ENCODE results near the gene BCL2A1.
"Not testable (repeated sequence)": the region's sequence is repeated elsewhere in the genome, so short reads cannot be mapped to it uniquely, and the experiment has no call there.

The BCL2A1 gene

GRCh38 chr15:79988448-79989117 lies 17.6 kb upstream of the BCL2A1 start:
- DNase-seq = no peak

- no peak for DNase-seq
Measured at GRCh38 chr15:79987969-79988368, 17.0 kb upstream of the BCL2A1 start.

- DNase-seq = no peak
Measured at GRCh38 chr15:79987569-79987955, 16.6 kb upstream of the BCL2A1 start.

GRCh38 chr15:79981831-79982455 lies 10.9 kb upstream of the BCL2A1 start:
- peak; percentile 84 to 93 for DNase-seq

- peak; percentile 97 to 100 for DNase-seq
Measured at GRCh38 chr15:79978655-79979514, 7.9 kb upstream of the BCL2A1 start.

GRCh38 chr15:79978260-79978654 lies 7.3 kb upstream of the BCL2A1 start:
- DNase-seq = no peak

- DNase-seq = peak; percentile 94 to 98
Measured at GRCh38 chr15:79977431-79978054, 6.5 kb upstream of the BCL2A1 start.

GRCh38 chr15:79973456-79974195 lies 2.6 kb upstream of the BCL2A1 start:
- DNase-seq = peak; percentile 40 to 64

GRCh38 chr15:79972863-79973262 lies 1.9 kb upstream of the BCL2A1 start:
- no peak for DNase-seq

- peak; percentile 57 to 69 for DNase-seq
Measured at GRCh38 chr15:79970181-79970580, 815 bp downstream of the BCL2A1 start.

- peak; percentile 60 to 64 for DNase-seq
Measured at GRCh38 chr15:79969146-79969545, 1.9 kb downstream of the BCL2A1 start.

- peak in 1 of 2 donors; percentile 48 for DNase-seq
Measured at GRCh38 chr15:79967298-79968182, 3.5 kb downstream of the BCL2A1 start.

- DNase-seq = peak; percentile 46 to 64
Measured at GRCh38 chr15:79966634-79967297, 4.2 kb downstream of the BCL2A1 start.

GRCh38 chr15:79965846-79966630 lies 5.0 kb downstream of the BCL2A1 start:
- peak; percentile 85 to 91 for DNase-seq

GRCh38 chr15:79964232-79964805 lies 6.7 kb downstream of the BCL2A1 start:
- DNase-seq = peak; percentile 45 to 60

- DNase-seq = not testable (repeated sequence)
Measured at GRCh38 chr15:79962921-79963320, 8.1 kb downstream of the BCL2A1 start.

GRCh38 chr15:79962178-79962577 lies 8.8 kb downstream of the BCL2A1 start:
- peak; percentile 53 to 72 for DNase-seq

GRCh38 chr15:79960502-79961212 lies 10.3 kb downstream of the BCL2A1 start:
- DNase-seq = peak; percentile 72 to 74

- DNase-seq = peak in 1 of 2 donors; percentile 22
Measured at GRCh38 chr15:79957741-79958140, 13.3 kb downstream of the BCL2A1 start.
